ENCODE measurements around the gene PROSER2.

The PROSER2 gene

GRCh38 chr10:11795101-11795920, 27.8 kb upstream of the PROSER2 start:
- Histone ChIP-seq H3K9me3 (ENCODE audit: insufficient read depth, low read length) (peaks cover 7% of the 10 kb centered on the region; the same call in 1 of the 2 replicates), H3K4me3 (ENCODE audit: insufficient read length, low read depth) (no peak overlapping the region), H3K27me3 (ENCODE audit: insufficient read depth, insufficient read length) (no peaks in the 10 kb centered on the region), H3K36me3 (ENCODE audit: insufficient read depth, insufficient read length, low read length) (no peaks in the 10 kb centered on the region), H3K4me1 (ENCODE audit: insufficient read depth, insufficient read length) (peaks cover 5% of the 10 kb centered on the region), H3K9ac (ENCODE audit: insufficient read length, low read depth) (no peak overlapping the region)
- no peak for DNase-seq (ENCODE audit: low read depth, low spot score)
- TF ChIP-seq SUZ12 (IDR thresholded peaks at IDR 0.05; ENCODE audit: extremely low read depth, insufficient read depth, insufficient read length) (no peak), YY1 (IDR thresholded peaks at IDR 0.05; ENCODE audit: insufficient read depth, insufficient read length) (no peak), ZNF274 (IDR thresholded peaks at IDR 0.05; ENCODE audit: low read depth, low read length) (no peak)

GRCh38 chr10:11796474-11796873, 26.7 kb upstream of the PROSER2 start:
- DNase-seq (ENCODE audit: low read depth, low spot score), result no peak
- no peak for TF ChIP-seq SUZ12 (IDR thresholded peaks at IDR 0.05; ENCODE audit: extremely low read depth, insufficient read depth, insufficient read length)
- Histone ChIP-seq H3K4me1 (ENCODE audit: insufficient read depth, insufficient read length) (peaks cover 5% of the 10 kb centered on the region), H3K9ac (ENCODE audit: insufficient read length, low read depth) (no peak overlapping the region), H3K36me3 (ENCODE audit: insufficient read depth, insufficient read length, low read length) (no peaks in the 10 kb centered on the region), H3K4me3 (ENCODE audit: insufficient read length, low read depth) (no peak overlapping the region), H3K9me3 (ENCODE audit: insufficient read depth, low read length) (peaks cover 7% of the 10 kb centered on the region; the same call in 1 of the 2 replicates), H3K27me3 (ENCODE audit: insufficient read depth, insufficient read length) (no peaks in the 10 kb centered on the region)

DNA sequence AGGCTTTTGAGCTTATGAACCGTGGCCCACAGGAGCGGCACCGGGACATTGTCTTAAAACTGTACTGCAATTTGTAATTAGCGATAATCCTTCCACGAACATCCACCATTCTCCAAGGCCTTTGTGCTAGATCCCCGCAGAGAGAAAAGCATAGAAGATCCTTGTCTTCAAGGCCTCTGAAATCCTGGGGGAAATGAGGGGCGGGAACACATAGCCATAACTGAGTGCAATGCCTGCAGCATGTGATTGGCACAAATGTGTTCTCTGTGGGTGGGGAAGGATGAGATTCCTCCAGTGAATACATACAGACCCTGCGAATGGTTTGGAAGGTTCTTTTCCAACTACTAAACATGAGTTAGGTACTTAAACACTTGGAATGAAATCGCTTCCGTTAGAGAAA, 25.9 kb upstream of the PROSER2 start:
- no peaks in the 10 kb centered on the region for H3K36me3 ChIP-seq (ENCODE audit: insufficient read depth, insufficient read length, low read length)
- TF ChIP-seq ZNF274 (IDR thresholded peaks at IDR 0.05; ENCODE audit: low read depth, low read length) (no peak), SUZ12 (IDR thresholded peaks at IDR 0.05; ENCODE audit: extremely low read depth, insufficient read depth, insufficient read length) (no peak), YY1 (IDR thresholded peaks at IDR 0.05; ENCODE audit: insufficient read depth, insufficient read length) (no peak)

DNA sequence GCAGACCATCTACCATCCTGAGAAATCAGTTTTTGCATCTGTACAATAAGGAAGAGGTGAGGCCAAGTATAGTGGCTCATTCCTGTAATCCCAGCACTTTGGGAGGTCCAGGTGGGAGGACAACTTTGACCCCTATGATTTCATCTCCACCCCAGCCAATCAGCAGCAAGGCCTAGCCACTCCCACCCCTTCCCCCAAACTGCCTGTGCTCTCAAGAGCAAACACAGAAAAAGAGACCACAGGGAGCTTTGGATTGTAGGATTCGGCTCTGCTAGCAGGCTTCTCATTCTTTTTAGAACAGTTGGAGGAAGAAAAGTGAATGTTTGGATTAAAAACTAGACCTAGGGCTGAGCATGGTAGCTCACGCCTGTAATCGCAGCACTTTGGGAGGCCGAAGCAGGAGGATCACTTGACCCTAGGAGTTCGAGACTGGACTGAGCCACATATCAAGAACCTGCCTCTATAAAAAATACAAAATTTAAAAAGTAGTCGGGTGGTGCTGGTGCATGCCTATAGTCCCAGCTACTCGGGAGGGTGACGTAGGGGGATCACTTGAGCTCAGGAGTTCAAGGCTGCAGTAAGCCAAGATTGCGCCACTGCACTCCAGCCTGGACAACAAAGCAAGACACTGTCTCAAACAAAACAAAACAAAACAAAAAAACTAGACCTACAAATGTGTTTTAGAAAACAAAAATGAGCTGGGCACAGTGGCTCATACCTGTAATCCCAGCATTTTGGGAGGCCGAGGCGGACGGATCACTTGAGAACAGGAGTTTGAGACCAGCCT, 25.1 kb upstream of the PROSER2 start:
- no peak overlapping the region for H3K9ac ChIP-seq (ENCODE audit: insufficient read length, low read depth)
- no peaks in the 10 kb centered on the region for H3K36me3 ChIP-seq (ENCODE audit: insufficient read depth, insufficient read length, low read length)
- H3K9me3 ChIP-seq (ENCODE audit: insufficient read depth, low read length), result peaks cover 7% of the 10 kb centered on the region; the same call in 1 of the 2 replicates
- H3K4me1 ChIP-seq (ENCODE audit: insufficient read depth, insufficient read length), result peaks cover 5% of the 10 kb centered on the region
- no peaks in the 10 kb centered on the region for H3K27me3 ChIP-seq (ENCODE audit: insufficient read depth, insufficient read length)
- H3K4me3 ChIP-seq (ENCODE audit: insufficient read length, low read depth), result no peak overlapping the region
- TF ChIP-seq ZNF274 (IDR thresholded peaks at IDR 0.05; ENCODE audit: low read depth, low read length), result no peak
- TF ChIP-seq YY1 (IDR thresholded peaks at IDR 0.05; ENCODE audit: insufficient read depth, insufficient read length), result no peak
- TF ChIP-seq SUZ12 (IDR thresholded peaks at IDR 0.05; ENCODE audit: extremely low read depth, insufficient read depth, insufficient read length), result no peak
- no peak for DNase-seq (ENCODE audit: low read depth, low spot score)

More for the DNA sequence above, 25.9 kb upstream of the PROSER2 start:
- Histone ChIP-seq H3K9me3 (ENCODE audit: insufficient read depth, low read length) (peaks cover 7% of the 10 kb centered on the region; the same call in 1 of the 2 replicates), H3K9ac (ENCODE audit: insufficient read length, low read depth) (no peak overlapping the region), H3K4me1 (ENCODE audit: insufficient read depth, insufficient read length) (peaks cover 5% of the 10 kb centered on the region), H3K4me3 (ENCODE audit: insufficient read length, low read depth) (no peak overlapping the region), H3K27me3 (ENCODE audit: insufficient read depth, insufficient read length) (no peaks in the 10 kb centered on the region)
- no peak for DNase-seq (ENCODE audit: low read depth, low spot score)

GRCh38 chr10:11798845-11799735, 24.1 kb upstream of the PROSER2 start:
- Histone ChIP-seq H3K9me3 (ENCODE audit: insufficient read depth, low read length) (peaks cover under 1% of the 10 kb centered on the region; the same call in 1 of the 2 replicates), H3K27me3 (ENCODE audit: insufficient read depth, insufficient read length) (no peaks in the 10 kb centered on the region), H3K4me3 (ENCODE audit: insufficient read length, low read depth) (no peak overlapping the region), H3K4me1 (ENCODE audit: insufficient read depth, insufficient read length) (peaks cover 5% of the 10 kb centered on the region), H3K36me3 (ENCODE audit: insufficient read depth, insufficient read length, low read length) (no peaks in the 10 kb centered on the region), H3K9ac (ENCODE audit: insufficient read length, low read depth) (no peak overlapping the region)
- DNase-seq (ENCODE audit: low read depth, low spot score), result no peak
- TF ChIP-seq SUZ12 (IDR thresholded peaks at IDR 0.05; ENCODE audit: extremely low read depth, insufficient read depth, insufficient read length), result no peak
- no peak for TF ChIP-seq YY1 (IDR thresholded peaks at IDR 0.05; ENCODE audit: insufficient read depth, insufficient read length)
- no peak for TF ChIP-seq ZNF274 (IDR thresholded peaks at IDR 0.05; ENCODE audit: low read depth, low read length)

DNA sequence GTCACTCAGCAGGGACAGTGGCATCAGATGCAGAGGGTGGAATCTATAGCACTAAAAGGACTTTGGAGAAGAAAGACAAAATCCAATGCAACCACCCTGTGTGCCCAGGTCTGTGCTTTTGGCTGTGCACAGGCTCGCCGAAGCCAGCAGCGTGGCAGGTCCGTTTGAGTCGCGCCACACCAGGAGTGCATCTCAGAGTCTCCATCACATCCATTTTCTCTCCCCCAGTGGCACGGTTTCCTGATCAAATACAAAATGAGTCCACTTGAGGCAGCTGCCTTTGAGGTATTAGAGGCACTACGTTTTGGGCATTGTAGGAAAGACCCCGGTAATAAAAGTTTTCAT, 23.4 kb upstream of the PROSER2 start:
- Histone ChIP-seq H3K4me1 (ENCODE audit: insufficient read depth, insufficient read length) (peaks cover 5% of the 10 kb centered on the region), H3K9me3 (ENCODE audit: insufficient read depth, low read length) (no peaks in the 10 kb centered on the region)
- TF ChIP-seq ZNF274 (IDR thresholded peaks at IDR 0.05; ENCODE audit: low read depth, low read length), result no peak
- no peak for TF ChIP-seq SUZ12 (IDR thresholded peaks at IDR 0.05; ENCODE audit: extremely low read depth, insufficient read depth, insufficient read length)
- TF ChIP-seq YY1 (IDR thresholded peaks at IDR 0.05; ENCODE audit: insufficient read depth, insufficient read length), result no peak

More for the DNA sequence above, 23.4 kb upstream of the PROSER2 start:
- Histone ChIP-seq H3K9ac (ENCODE audit: insufficient read length, low read depth) (no peak overlapping the region), H3K4me3 (ENCODE audit: insufficient read length, low read depth) (no peak overlapping the region), H3K36me3 (ENCODE audit: insufficient read depth, insufficient read length, low read length) (no peaks in the 10 kb centered on the region), H3K27me3 (ENCODE audit: insufficient read depth, insufficient read length) (no peaks in the 10 kb centered on the region)
- DNase-seq (ENCODE audit: low read depth, low spot score), result no peak
